ENCODE results near the gene C15orf39.

The C15orf39 gene

DNA sequence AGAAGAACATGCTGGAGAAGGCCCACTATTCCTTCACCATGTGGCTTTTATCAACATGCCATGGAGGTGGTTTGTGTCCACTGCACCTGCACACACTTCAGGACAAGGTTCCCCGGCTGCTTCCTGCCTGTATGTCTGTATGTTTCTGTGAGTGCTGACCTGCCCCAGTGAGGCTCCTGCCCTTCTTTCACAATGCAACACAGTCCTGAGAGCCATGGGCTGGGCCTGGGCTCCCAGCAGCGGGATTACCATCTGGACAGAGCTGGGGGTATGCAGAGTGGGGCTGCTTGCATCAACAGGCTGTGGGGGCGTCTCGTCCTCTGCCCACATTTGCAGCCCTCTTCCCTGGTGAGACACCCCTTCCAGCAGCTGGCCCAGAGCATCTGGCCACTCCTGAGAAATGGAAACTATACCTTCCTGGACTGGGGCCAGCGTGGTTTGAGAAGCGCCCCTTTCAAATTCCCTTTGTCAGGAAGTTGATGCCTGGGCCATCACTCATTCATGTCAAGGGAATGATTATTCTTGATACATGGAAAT lies 29.3 kb upstream of the C15orf39 start:
- DNase-seq = no peak

DNA sequence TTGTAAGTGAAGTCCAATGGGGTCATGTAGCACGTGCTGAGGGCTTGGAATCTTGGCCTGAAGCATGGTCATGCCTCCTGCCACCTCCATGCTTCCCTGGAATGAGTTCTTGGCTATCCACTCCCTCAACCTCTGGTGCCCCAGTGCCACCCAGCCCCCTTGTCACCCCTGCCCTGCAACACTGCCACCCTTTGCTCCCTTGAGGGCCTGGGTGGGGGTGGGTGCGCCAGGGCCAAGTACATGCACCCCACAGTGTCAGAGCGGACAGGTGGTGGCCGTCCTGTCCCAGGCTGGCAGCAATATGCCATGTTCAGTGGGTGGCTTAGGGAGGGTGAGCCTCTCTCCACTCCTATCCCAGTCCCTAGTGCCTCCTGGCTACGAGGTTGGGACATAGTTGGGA lies 27.6 kb upstream of the C15orf39 start:
- DNase-seq = no peak

DNA sequence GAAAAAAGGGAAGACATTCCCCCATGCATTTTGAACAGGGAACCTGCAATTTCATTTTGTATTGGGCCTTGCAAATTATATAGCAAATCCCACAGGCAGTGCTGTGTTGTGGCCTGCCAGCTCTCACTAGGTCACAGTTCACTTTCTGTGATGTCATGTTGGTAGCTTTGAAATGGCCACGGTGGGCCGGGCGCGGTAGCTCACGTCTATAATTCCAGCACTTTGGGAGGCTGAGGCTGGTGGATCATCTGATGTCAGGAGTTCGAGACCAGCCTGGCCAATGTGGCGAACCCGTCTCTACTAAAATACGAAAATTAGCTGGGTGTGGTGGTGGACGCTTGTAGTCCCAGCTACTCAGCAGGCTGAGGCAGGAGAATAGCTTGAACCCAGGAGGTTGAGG lies 27.0 kb upstream of the C15orf39 start:
- DNase-seq = no peak

DNA sequence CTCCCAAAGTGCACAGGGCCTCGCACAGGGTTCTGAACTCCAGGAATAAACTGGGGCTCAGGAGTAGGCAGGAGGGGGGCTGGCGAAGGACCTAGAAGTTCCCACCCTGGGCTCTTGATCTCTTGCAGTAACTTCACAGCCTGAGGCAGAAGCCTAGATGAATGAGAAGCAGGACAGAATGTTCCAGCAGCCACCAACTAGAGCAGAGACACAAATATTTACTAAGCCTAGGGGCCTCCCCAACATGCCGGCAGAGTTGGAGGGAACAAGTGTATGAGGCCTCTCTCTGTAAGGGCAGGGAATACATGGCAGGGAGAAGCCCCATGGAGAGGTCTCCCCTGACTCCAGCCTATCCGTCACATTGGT lies 25.3 kb upstream of the C15orf39 start:
- no peak for DNase-seq

DNA sequence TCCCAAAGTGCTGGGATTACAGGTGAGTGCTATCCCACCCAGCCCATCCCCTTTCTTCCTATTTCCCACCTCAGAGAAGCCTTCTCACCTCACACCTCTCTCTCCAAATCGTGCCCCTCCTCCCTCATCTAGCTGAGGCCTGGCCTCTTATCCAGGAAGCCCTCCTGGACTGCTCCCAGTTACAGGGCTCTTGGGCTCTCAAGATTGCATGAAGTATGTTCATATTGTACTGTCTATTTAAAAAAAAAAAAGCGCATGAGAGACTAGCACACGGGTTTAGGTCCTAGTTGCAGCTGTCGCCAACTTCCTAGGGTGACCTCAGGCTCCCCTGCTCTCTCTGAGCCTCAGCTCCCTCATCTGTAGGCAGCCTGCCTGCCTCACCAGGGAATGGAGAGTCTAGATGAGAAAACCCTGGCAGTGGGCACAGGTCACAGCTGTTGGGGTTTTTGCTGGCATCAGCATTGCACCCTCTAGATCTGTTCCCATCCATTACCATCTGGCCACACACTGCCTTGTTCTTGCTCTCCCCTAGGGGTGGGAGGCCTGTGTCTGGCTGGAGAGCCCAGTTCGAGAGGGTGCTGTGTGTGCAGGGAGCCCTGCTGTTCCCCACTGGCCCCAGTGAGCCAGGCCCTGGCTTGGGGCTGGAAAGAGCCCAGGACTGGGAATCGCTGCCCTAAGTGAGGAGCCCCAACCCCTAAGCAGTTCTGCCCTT lies 24.2 kb upstream of the C15orf39 start:
- no peak for DNase-seq

DNA sequence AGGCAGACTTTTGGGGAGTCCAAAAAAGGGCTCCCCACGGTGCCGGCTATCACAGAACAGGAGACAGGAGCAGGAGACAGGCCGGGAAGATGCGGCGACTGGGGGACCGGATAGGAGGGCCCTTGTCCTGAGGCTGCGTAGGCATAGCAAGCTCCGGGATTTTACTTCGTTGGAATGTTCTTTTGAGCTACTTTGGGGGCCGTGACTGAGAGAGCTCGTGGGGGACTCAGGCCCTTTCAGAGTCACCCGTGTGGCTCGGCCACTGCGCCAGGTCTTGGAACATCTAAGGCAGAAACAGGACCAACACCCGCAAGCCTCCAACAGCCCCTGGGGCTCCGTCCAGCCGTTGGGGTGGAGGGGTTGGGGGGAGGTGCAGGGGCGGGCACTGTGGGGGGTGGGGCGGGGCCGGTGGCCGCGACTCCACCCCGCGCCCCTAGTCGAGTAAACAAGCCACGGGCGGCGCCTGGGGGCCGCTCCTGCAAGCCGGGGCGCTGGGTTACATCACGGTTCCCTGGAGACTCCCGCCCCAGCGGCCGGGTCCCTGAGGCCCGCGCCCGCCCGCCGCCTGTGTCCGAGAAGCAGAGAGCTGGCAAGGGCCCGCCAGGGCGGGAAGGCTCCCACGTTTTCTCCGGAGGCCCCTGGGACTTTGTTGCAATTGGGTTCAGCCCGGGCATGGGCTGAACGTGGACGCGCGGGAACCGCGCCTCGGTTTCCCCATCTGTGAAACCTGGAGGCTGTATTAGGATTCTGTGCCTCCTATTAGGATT lies 23.3 kb upstream of the C15orf39 start:
- DNase-seq = no peak

DNA sequence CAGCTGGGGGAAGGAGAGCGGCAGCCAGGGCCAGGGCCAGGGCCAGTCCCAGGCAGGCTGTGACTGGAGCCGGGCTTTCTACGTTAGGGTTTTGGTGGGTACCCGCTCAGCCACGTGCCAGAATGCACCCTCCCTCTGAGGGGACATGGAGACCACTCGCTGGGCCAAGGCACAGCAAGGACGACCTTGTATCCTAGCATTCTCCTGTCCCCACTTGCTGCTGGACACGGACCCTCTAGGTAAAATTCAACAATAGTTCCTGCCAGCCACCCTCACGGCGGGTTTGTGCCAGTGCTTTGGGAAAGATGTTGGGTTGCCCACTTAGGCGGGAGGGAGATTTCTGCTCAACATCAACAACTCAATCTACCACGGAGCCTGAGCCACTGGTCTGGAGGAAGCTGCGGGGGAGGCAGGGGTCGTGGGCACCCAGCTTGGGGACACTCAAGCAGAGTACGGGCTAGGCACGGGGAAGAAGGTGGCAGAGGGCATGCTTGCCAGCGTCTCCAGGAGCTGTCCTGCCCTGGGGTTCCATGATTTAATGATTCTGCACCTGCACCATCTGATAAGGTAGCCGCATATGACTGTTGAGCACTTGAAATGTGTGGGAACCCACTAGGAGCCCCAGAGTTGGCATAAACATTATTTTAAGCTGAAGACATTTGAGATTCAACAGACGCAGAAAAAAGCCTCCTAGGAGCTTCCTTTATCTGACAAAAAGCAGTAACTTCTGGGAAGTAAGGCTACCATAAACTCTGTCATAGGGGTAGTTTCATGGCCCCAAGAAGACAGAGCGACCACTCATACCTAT lies 22.5 kb upstream of the C15orf39 start:
- no peak for DNase-seq

DNA sequence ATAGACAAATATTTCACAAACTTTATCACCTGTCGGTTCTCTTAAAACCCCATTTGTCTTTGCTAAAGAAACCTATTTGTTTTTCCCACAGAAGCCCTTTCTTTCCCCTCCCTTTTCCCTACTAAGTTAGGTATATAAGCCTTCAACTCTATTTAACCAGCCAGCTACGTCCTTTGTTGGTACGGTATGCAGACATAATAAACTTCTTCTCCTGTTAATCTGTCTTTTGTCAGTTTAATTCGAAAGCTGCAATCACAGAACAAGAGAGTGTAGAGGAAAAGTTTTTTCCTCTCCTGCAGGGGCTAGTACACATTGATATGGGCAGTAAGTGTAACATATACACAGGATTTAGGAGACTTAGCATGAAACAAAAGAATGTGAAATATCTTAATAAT lies 21.9 kb upstream of the C15orf39 start:
- DNase-seq = no peak

DNA sequence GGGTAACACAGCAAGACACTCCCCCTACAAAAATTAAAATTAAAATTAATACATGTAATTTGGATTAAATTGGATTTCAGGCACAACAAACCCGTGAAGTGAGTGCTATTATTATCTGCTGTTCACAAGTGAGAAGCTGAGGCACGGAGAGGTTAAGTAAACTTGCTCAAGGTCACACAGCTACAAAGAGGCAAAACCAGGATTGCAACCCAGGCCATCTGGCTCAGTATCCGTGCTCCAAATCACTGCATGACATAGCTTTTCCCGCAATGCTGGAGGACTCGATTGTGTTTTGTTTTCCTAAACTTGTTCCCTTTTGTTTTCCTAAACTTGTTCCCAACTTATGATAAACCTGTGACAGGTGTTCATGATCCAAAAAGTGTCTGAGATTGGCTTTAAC lies 19.9 kb upstream of the C15orf39 start:
- DNase-seq = no peak

DNA sequence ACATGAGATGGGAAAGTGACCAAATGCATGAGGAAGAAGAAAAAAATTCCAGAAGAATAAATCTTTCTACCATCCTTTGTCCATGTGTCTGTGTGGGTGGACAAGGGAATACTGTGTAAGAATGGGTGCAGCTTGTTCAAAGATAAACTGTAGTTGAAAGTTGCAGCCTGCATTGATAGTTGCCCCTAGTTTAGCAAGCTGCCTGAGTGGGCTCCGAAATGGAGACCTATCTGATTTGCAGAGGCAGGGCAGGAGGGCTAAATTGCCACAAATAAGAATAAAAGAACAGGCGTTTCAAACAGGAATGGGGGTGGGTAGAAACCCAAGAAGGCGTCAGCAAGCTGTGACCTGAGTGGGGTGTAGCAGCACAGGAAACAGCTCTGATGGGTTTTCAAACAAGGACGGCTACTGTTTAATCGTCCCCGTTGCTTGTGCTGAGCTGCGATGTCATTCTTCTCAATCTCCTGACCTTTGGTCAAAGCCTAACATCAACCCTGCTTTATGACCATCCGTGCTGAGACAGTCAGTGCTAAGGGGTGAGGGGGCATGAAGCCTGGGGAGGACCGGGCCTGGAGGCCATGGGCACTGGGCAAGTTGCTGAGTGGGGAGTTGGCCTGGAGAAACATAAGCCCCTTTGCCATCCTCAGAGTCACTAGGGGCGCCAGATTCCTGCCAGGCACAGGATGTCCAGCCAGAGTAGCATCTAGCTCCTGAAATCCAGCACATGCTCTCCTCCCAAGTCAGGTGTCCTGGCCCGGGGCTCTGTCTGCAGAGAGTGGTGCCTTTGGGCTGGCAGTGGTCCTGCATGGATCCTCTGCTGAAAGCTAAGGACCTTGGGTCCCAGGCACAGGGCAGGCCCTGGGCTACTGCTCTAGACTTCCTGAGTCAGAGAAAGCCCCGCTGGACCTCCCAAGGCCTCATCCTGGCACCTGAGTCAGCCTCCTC lies 19.2 kb upstream of the C15orf39 start:
- no peak for DNase-seq

DNA sequence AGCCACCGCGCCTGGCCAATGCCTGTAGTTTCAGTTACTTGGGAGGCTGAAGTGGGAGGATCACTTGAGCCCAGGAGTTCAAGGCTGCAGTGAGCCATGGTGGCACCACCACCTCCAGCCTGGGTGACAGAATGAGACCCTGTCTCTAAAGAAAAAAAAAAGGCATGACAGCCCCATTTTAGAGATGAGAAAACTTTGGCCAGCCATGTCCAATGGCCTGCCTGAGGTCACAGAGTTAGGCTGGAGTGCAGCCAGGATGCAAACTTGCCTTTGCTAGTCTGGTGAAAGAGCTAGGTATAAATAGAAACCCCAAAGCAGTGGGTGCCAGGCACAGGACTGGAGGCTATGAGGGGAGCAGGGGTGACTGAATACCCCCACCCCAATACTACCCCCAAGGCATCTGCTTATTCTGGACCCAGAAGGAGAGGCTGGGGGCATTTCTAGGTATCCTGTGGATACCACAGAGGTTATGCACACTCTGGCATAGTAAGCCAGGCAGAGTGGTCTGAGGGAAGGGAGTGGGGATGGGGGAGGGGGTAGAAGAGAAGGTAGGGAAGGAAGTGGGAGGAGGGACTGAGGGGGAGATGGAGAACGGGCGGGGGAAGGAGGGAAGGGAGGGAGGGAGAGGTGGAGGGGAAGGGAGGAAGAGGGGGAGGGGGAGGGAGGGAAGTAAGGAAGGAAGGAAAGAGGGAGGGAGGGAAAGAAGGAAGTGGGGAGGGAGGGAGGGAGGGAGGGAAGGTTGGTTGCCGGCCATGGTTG lies 16.2 kb upstream of the C15orf39 start:
- DNase-seq = no peak

DNA sequence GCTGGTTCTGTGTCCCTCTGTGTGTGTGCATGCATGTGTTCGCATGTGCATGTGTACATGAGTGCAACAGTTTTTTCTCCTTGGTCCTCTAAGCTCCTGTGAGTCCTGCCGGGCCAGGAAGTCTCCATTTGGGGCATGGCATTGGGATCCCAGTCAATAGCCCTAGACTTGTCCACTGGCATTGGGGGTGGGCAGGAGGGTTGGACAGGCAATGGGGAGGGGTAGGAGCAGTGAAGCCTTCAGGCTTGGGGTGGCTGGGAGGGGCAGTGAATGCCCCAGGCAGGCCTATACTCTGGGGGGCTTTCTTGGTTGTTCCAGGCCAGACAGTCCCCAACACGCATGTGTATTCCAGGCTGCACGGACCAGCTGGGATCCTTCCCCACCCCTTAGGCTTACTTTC lies 15.6 kb upstream of the C15orf39 start:
- no peak for DNase-seq

DNA sequence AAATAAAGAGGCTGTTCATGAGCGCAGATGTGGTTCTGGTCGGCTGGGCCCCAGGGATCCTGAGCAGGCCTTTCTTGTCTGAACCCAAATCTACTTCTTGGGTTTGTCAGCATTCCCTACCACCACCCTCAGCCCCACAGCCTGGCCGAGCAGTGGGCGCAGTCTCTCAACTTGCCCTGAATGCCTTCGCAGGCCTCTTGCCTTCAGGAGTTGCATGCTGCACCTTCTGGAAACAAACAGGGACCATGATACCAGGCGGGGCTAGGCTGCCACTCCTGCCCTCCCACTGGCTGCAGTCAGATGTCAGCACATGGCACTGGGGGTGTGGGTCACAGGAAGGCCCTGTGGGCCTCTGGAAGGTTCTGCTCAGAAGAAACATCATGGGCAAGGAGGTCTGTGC lies 13.2 kb upstream of the C15orf39 start:
- no peak for DNase-seq

DNA sequence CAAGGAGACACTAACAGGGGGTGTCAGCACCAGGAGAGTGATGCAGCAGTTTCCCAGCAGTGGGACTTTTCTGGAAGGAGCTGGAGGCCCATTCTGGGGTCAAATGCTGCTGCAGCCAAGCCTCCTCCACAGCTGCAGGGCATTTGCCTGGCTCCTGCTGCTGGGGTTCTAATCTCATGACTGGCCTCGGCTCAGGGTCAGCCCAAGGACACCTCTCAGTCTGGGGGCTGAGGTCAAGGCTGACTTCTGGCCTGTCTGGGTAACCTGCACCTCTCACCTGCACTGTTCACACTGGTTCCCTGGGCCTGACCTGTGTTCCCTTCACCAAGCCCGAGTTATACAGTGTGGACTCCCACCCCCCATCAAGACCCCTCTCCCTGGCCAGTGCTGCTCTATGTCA lies 10.4 kb upstream of the C15orf39 start:
- DNase-seq = no peak

DNA sequence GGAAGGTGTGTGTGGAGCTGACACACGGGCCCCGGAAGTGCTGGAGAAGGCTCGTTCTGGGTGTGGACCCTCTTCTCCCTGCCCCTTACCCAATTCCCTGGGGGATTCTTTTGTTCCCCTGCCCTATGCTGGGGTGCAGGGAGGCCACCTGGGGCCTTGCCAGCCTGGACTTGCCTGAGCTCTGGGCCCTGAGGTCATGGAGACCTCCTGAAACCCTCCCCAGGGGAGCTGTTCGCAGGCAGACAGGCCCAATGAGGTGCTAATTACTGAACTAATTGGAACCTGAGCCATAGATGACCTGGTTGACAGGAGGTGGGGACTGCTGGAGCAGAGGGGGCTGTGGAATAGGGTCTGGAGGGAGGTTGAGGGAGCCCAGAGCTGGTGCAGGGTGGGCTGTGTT lies 9.4 kb upstream of the C15orf39 start:
- DNase-seq = no peak

DNA sequence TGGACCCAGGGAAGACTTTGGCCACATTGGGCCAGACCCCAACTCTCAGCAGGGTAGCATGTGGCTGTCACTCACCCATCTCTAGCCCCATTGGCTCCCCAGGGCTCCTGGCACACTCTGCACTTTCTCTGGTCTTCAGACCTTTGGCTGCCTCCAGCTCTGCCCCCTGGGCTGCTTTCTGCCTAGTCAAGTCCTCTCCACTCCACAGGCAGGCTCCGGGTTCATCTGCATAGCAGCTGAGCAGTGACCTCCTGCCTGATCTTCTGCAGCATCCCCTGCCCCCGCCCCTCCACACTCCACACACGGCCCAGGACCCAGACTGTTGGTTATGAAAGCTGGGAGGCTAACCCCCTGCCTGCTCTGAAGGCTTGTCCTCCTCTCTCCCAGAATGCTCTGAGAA lies 8.4 kb upstream of the C15orf39 start:
- no peak for DNase-seq

DNA sequence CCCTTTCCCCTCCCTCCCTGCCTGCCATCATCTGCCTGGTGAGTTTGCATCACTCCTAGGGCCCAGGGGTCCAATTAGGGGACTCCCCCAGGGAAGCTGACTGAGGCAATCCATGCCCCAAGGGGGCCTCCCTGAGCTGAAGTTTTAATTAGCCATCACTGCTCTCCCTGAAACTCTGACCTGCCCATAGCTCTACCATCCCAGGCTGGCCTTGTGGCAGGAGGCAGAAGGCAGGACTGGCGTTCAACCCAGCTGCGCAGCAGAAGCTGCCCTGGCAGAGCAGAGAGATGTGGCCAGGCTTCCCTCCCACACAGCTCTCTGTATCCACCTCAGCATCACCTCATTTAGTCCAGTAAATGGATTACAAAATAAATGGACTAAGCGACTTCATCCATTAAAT lies 7.7 kb upstream of the C15orf39 start:
- DNase-seq = no peak

DNA sequence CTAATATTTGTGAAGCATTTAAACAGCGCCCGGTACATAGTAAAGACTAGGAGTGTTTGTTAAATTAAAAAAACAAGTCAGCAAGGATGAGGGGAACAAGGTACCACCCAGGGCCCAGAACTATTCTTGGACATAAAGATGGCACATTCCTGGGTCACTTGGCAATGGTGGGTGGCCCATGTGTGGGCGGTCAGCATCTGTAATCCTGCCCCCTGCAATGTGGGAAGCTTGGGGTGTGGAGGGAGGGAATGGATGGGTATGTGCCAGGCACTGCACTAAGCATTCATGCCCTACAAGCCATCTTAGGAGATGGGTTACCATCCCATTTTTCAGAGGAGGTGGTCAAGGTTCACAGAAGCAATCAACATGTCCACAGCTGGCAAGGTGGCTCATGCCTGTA lies 7.3 kb upstream of the C15orf39 start:
- no peak for DNase-seq

DNA sequence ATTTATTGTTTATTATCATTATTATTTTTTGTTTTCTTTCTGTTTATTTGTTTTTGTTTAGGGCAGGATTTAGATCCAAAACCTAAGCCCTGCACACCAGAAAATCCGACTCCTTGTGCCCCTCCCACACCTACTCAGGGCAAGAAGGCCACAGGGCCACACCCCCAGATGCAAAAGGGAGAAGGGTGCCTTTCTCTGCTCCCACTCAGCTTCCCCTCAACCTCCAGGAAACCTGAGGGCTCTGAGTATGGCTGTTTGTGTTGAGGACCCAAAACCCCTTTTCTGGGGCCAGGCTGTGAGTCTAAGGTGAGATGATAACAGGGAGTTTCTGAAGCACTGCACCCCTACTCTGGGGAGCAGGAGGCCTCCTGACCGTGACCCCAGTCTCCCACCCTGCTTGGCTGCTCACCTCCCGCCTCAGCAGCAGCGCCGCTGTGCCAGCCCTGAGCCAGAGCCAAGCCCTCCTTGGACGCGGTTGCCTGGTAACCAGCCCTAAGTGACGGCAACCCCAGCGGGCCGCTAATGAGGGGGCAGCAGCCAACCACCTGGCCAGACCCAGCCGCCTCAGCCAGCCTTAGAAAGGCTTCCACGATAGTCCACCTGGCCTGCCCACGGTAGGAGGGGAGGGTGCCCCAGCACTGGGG lies 6.4 kb upstream of the C15orf39 start:
- DNase-seq = no peak

DNA sequence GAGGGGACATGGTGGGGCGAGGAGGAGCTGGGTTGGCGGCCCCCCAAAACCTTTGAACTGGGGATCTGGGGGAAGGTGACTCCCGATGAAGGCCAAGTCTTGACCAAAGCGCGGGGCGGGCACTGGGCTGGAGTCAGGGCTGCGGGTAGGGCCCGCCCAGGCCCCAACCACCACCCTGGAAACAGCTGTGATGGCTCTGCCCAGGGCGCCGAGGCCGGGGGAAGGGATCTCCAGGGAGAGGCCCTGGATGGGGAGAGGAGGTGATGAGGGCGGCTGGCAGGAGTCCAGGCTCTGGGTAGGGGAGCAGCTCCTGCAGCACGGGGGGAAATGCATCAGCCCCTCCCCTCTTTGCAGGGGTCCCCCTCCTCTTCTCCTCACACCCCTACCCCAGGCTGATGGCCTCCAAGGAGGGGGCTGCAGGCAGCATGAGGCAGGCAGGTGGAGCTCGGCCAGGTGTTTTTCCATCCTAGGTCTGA lies 5.9 kb upstream of the C15orf39 start:
- no peak for DNase-seq

All from fibroblast of skin of back (primary cell).